Endothelial cell of umbilical vein (primary cell): ENCODE data around the gene MRAP.

Experiments
- CTCF ChIP-seq, 2 donors: IDR thresholded peaks; 1 replicate in 1 of 2; 2 replicates in 1 of 2; pipeline ENCODE4 v1.5.1; 2011; ENCODE audit warnings: low read length in 2 of 2, mild to moderate bottlenecking in 2 of 2, moderate library complexity in 2 of 2, control low read depth in 1 of 2, inconsistent platforms in 1 of 2, low read depth in 1 of 2; ENCODE audit not compliant: insufficient read depth in 1 of 2; ENCODE audit errors: extremely low read depth in 1 of 2
- EZH2 ChIP-seq: IDR thresholded peaks from 2 replicates; pipeline ENCODE4 v1.6.1; 2012; ENCODE audit warnings: borderline replicate concordance, low read depth, mild to moderate bottlenecking, moderate library complexity, low read length, inconsistent platforms; ENCODE audit not compliant: severe bottlenecking
- GATA2 ChIP-seq: IDR thresholded peaks from 2 replicates; pipeline ENCODE4 v1.7.0; 2011; ENCODE audit warnings: low read depth, mild to moderate bottlenecking, moderate library complexity, mixed read lengths, low read length; ENCODE audit not compliant: insufficient read length, insufficient read depth
- JUN ChIP-seq: IDR thresholded peaks from 2 replicates; pipeline ENCODE4 v1.6.1; 2011; ENCODE audit warnings: borderline replicate concordance, low read depth; ENCODE audit not compliant: insufficient read length, insufficient read depth
- MAX ChIP-seq: IDR thresholded peaks from 2 replicates; pipeline ENCODE4 v1.6.1; 2011; ENCODE audit not compliant: insufficient read depth, insufficient read length
- POLR2A ChIP-seq: IDR thresholded peaks from 2 replicates; pipeline ENCODE4 v1.6.1; 2012; ENCODE audit warnings: low read depth, mild to moderate bottlenecking, control low read depth, low read length
- POLR2AphosphoS5 ChIP-seq: IDR thresholded peaks from 2 replicates; pipeline ENCODE4 v1.6.1; 2012; ENCODE audit warnings: low read depth, mild to moderate bottlenecking, control low read depth, low read length, moderate library complexity; ENCODE audit not compliant: insufficient read depth

DNA sequence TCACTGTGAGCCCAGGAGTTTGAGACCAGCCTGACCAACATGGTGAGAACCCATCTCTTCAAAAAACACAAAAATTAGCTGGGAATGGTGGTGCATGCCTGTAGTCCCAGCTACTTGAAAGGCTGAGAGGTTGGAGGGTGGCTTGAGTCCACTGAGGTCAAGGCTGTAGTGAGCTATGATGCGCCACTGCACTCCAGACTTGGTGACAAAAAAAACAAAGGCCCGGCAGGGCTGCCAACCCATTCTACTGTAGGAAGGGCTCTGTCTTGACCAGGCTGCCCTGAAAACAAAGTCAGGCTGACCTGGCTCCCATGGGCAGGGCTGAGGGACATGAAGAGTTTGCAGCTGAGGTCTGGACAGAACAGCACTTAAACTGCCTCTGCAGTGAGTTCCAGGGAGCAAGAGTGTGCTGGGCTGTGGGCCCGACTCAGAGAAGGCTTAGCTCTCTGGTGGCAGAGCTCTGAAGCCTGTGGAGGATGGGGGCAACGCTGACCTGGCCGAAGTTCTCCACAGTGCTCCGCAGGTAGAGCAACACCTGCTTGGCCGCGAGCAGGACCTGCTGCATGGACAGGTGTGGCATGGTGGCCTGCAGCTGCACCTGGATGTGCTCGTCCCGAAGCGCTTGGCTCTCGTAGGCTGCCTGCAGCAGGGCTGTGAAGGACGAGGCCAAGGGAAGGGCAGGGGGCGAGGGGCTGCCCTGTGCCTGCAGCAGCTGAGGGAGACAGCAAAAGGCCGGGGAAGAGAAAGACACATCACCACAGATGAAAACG is 51.7 kb downstream of the MRAP start:
- TF ChIP-seq MAX: no peak
- no peak for TF ChIP-seq POLR2AphosphoS5
- no peak for TF ChIP-seq CTCF (IDR thresholded peaks at IDR 0.05; ENCODE audit: extremely low read depth in 1 of 2, insufficient read depth in 1 of 2, low read depth in 1 of 2, low read length in 2 of 2)
- no peak for TF ChIP-seq POLR2A
- no peak for TF ChIP-seq GATA2
- no peak for TF ChIP-seq JUN
- TF ChIP-seq EZH2: no peak
